Thyroid gland (tissue), 4 donors: ENCODE results near the gene SLC2A4.

ENCODE experiments used
- POLR2A ChIP-seq, 2 donors: fragments of 450-650 bp; IDR thresholded peaks; one replicate each; pipeline ENCODE4 v1.6.1; 2017; ENCODE audit warnings: antibody characterized with exemption in 2 of 2, mild to moderate bottlenecking in 2 of 2, moderate library complexity in 1 of 2
- TF ChIP-seq, protein P1 (sequence below), 6 experiments: fragments of 200-600 bp in 3 of 6; fragments of 450-650 bp in 3 of 6; sonication (generic) in 3 of 6; IDR thresholded peaks; one replicate each; pipeline ENCODE4 v1.5.1; 2016 to 2019; ENCODE audit warnings: antibody characterized with exemption in 6 of 6, mild to moderate bottlenecking in 2 of 6, inconsistent platforms in 1 of 6, moderate library complexity in 1 of 6

- TF ChIP-seq, protein P1, sequence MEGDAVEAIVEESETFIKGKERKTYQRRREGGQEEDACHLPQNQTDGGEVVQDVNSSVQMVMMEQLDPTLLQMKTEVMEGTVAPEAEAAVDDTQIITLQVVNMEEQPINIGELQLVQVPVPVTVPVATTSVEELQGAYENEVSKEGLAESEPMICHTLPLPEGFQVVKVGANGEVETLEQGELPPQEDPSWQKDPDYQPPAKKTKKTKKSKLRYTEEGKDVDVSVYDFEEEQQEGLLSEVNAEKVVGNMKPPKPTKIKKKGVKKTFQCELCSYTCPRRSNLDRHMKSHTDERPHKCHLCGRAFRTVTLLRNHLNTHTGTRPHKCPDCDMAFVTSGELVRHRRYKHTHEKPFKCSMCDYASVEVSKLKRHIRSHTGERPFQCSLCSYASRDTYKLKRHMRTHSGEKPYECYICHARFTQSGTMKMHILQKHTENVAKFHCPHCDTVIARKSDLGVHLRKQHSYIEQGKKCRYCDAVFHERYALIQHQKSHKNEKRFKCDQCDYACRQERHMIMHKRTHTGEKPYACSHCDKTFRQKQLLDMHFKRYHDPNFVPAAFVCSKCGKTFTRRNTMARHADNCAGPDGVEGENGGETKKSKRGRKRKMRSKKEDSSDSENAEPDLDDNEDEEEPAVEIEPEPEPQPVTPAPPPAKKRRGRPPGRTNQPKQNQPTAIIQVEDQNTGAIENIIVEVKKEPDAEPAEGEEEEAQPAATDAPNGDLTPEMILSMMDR (IDR thresholded peaks at IDR 0.05): no peak
- no peak for TF ChIP-seq POLR2A (IDR thresholded peaks at IDR 0.05)
These were observed 24.6 kb upstream of the SLC2A4 start for GRCh38 chr17:7256766-7257456.
